A549 (cell line): Measurements from ENCODE around the gene TTI1. TPM values are rescaled to one million over a fixed set of nuclear protein-coding genes. Genes with fewer than 3 reads are reported as not detected.

Source experiments
- ATAC-seq, 2 experiments: fragments of 200-7000 bp in 1 of 2; fragments of >200 bp in 1 of 2; cut with Nextera tagmentation in 1 of 2; cut with Tn5 transposase in 1 of 2; 3 replicates each; pipeline versions ENCODE4 v1.8.0 to v1.9.1; 2018 to 2020; ENCODE audit warnings: mild to moderate bottlenecking in 1 of 2, moderate library complexity in 1 of 2
- CTCF ChIA-PET: fragments of 300-600 bp; sonication (Branson Sonifier 250); formaldehyde crosslinking; extraction: SDS; loops from one replicate; lab custom pipeline; 2021; ENCODE audit warnings: antibody characterized with exemption, inconsistent platforms; lab: Yijun Ruan, JAX
- POLR2A ChIA-PET: fragments of 350-600 bp; formaldehyde crosslinking; extraction: SDS; loops from one replicate; lab custom pipeline; 2021; ENCODE audit warnings: antibody characterized with exemption, inconsistent platforms; lab: Yijun Ruan, JAX
- DNase-seq, 2 experiments: peaks; one replicate each; pipeline versions ENCODE4 v3.0.0 to v3.0.0-alpha.2; 2011 to 2016; ENCODE audit warnings: low read depth in 1 of 2, low spot score in 1 of 2
- FAIRE-seq: peaks from 2 replicates; lab custom pipeline; 2011; peaks lifted over from hg19 to GRCh38; lab: Jason Lieb, UNC
- H3K27ac ChIP-seq, 2 experiments: fragments of >200 bp; sonication (Bioruptor Twin); formaldehyde crosslinking; 3 replicates each; pipeline ENCODE4 v1.5.1; 2016 to 2017
- H3K4me1 ChIP-seq: fragments of >200 bp; sonication (Bioruptor Twin); formaldehyde crosslinking; 3 replicates; pipeline ENCODE4 v1.6.1; 2016
- H3K4me2 ChIP-seq: fragments of >200 bp; sonication (Bioruptor Twin); formaldehyde crosslinking; 3 replicates; pipeline ENCODE4 v1.6.1; 2016
- H3K4me3 ChIP-seq: fragments of >200 bp; sonication (Bioruptor Twin); formaldehyde crosslinking; 3 replicates; pipeline ENCODE4 v1.5.1; 2016
- H3K9me3 ChIP-seq: fragments of >200 bp; sonication (Bioruptor Twin); formaldehyde crosslinking; 3 replicates; pipeline ENCODE4 v1.6.1; 2016
- CBX8 ChIP-seq: fragments of 200-600 bp; sonication (generic); IDR thresholded peaks from 2 replicates; pipeline ENCODE4 v1.6.1; 2016
- CEBPB ChIP-seq, 2 experiments: fragments of >200 bp in 1 of 2; sonication (Bioruptor Twin) in 1 of 2; formaldehyde crosslinking in 1 of 2; IDR thresholded peaks; 2 replicates each; pipeline ENCODE4 v1.6.1; 2012 to 2016
- CHD2 ChIP-seq: fragments of 150-350 bp; IDR thresholded peaks from 2 replicates; pipeline ENCODE4 v1.6.1; 2014; ENCODE audit warnings: low read length; ENCODE audit not compliant: partially characterized antibody
- ESRRA ChIP-seq: fragments of 150-350 bp; IDR thresholded peaks from 2 replicates; pipeline ENCODE4 v1.6.1; 2014; ENCODE audit warnings: mild to moderate bottlenecking, low read length, borderline replicate concordance
- FOSL2 ChIP-seq, 2 experiments: fragments of 450-650 bp in 1 of 2; fragments of >200 bp in 1 of 2; sonication (Bioruptor Twin) in 1 of 2; formaldehyde crosslinking; IDR thresholded peaks; 2 replicates each; pipeline versions ENCODE4 v1.5.0 to v1.6.1; 2016 to 2020; ENCODE audit warnings: mild to moderate bottlenecking in 1 of 2, moderate library complexity in 1 of 2
- FOXS1 ChIP-seq: fragments of 250-450 bp; sonication (Bioruptor Pico); IDR thresholded peaks from 2 replicates; pipeline ENCODE4 v1.5.0; 2020; ENCODE audit warnings: mild to moderate bottlenecking, moderate library complexity
- HOXB13 ChIP-seq: fragments of 250-450 bp; sonication (Bioruptor Pico); IDR thresholded peaks from 2 replicates; pipeline ENCODE4 v1.5.0; 2020; ENCODE audit warnings: low read depth, mild to moderate bottlenecking, moderate library complexity
- HOXB5 ChIP-seq: fragments of 250-450 bp; sonication (Bioruptor Pico); IDR thresholded peaks from 2 replicates; pipeline ENCODE4 v1.5.0; 2020; ENCODE audit warnings: mild to moderate bottlenecking, moderate library complexity
- JUN ChIP-seq, 2 experiments: fragments of >200 bp; sonication (Bioruptor Twin); formaldehyde crosslinking; IDR thresholded peaks; 2 replicates in 1 of 2; 3 replicates in 1 of 2; pipeline ENCODE4 v1.6.1; 2016 to 2017
- MAZ ChIP-seq: fragments of 150-350 bp; IDR thresholded peaks from 2 replicates; pipeline ENCODE4 v1.6.1; 2014; ENCODE audit warnings: antibody characterized with exemption, low read depth, low read length, borderline replicate concordance
- PHF8 ChIP-seq: fragments of 200-600 bp; sonication (generic); IDR thresholded peaks from 2 replicates; pipeline ENCODE4 v1.6.1; 2016; ENCODE audit warnings: low read depth, mild to moderate bottlenecking, antibody characterized with exemption, moderate library complexity, borderline replicate concordance
- RAD21 ChIP-seq, 2 experiments: fragments of >200 bp in 1 of 2; sonication (Bioruptor Twin) in 1 of 2; formaldehyde crosslinking in 1 of 2; IDR thresholded peaks in 1 of 2; conservative IDR thresholded peaks in 1 of 2; 2 replicates in 1 of 2; 3 replicates in 1 of 2; pipeline ENCODE4 v1.6.1; 2012 to 2018; ENCODE audit warnings: inconsistent platforms in 1 of 2
- SMC3 ChIP-seq: fragments of >200 bp; sonication (Bioruptor Twin); formaldehyde crosslinking; IDR thresholded peaks from 3 replicates; pipeline ENCODE4 v1.6.1; 2018; ENCODE audit warnings: inconsistent platforms
- TFCP2L1 ChIP-seq: fragments of 250-450 bp; sonication (Bioruptor Pico); IDR thresholded peaks from 2 replicates; pipeline ENCODE4 v1.5.0; 2021; ENCODE audit warnings: mild to moderate bottlenecking
- ZC3H11A ChIP-seq: fragments of 450-650 bp; IDR thresholded peaks from 2 replicates; pipeline ENCODE4 v1.6.1; 2014; ENCODE audit warnings: antibody characterized with exemption, mild to moderate bottlenecking
- ZFP36 ChIP-seq: fragments of 450-650 bp; IDR thresholded peaks from 2 replicates; pipeline ENCODE4 v1.6.1; 2014; ENCODE audit warnings: borderline replicate concordance; ENCODE audit not compliant: partially characterized antibody
- ZSCAN20 ChIP-seq: fragments of 250-450 bp; sonication (Bioruptor Pico); IDR thresholded peaks from 2 replicates; pipeline ENCODE4 v1.8.0; 2022; ENCODE audit warnings: mild to moderate bottlenecking, moderate library complexity
- WGBS: methylation state at CpG from one replicate; pipeline ENCODE4 v1.1.6; 2017; ENCODE audit errors: missing lambda C conversion rate; 5-methylcytosine and 5-hydroxymethylcytosine counted together
- polyA plus RNA-seq, 4 experiments: library from polyadenylated mRNA; depleted of rRNA in 3 of 4; stranded (reverse); fragments of >200 nt; fragmentation: RNase III in 1 of 4; extraction: RNeasy Plus Mini Kit Qiagen cat#74134 plus additional on column Dnase treatment in 1 of 4; gene quantifications; 2 replicates in 3 of 4; 3 replicates in 1 of 4; pipeline ENCODE4 v1.2.3, GENCODE V29; 2011 to 2017
- TF ChIP-seq, protein P1 (sequence below): fragments of 450-650 bp; IDR thresholded peaks from 2 replicates; pipeline ENCODE4 v1.6.1; 2014; ENCODE audit warnings: antibody characterized with exemption
- TF ChIP-seq, protein P2 (sequence below): fragments of >200 bp; sonication (Bioruptor Twin); formaldehyde crosslinking; IDR thresholded peaks from 3 replicates; pipeline ENCODE4 v1.5.1; 2016

Gene TTI1
- polyA plus RNA-seq, 2 of the 4 experiments (the other 2 are of a cell fraction) = 20.6 to 27.9 TPM

DNA sequence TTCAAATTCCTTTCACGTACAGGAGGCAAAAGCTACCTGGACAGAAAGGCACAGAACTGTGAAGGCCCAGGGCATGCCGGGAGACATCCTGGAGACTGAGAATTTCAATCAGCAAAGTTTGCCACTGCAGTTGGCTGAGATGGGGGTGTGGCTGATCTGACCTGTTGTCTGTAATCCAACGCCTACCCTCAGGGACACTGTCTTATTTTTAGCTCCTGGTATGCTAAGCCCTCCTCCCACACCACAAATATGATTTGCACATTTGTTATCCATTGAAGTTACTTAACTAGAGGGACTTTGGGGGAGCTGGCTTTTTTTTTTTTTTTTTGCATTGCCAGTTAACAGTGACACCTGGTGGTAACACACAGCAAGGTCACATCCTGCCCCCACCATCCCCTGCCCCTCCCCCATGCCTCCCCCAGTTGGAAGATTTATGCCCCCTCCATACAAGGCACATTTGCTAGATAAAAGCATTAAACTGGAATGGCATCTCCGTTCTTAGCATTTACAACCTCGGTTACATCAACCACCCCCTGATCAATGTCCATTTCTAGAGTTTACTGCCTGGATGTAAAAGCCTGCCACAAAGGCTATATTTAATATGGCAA is 40.4 kb downstream of the TTI1 start:
- TF ChIP-seq ESRRA (no peak), FOSL2 (IDR thresholded peaks at IDR 0.05) (no peak), FOSL2 (CRISPR knock-in tag; IDR thresholded peaks at IDR 0.05) (no peak), ZSCAN20 (CRISPR knock-in tag) (no peak), RAD21 (conservative IDR thresholded peaks at IDR 0.05 in 1 of 2, IDR thresholded peaks at IDR 0.05 in 1 of 2) (peak; percentile 37 to 77), HOXB5 (CRISPR knock-in tag) (no peak), PHF8 (no peak), TFCP2L1 (CRISPR knock-in tag) (no peak), CBX8 (no peak), CEBPB (IDR thresholded peaks at IDR 0.05) (no peak), MAZ (peak; percentile 36; the same call in 1 of the 2 replicates), ZFP36 (no peak), SMC3 (peak; percentile 83), JUN (IDR thresholded peaks at IDR 0.05) (no peak)
- TF ChIP-seq, protein P1, sequence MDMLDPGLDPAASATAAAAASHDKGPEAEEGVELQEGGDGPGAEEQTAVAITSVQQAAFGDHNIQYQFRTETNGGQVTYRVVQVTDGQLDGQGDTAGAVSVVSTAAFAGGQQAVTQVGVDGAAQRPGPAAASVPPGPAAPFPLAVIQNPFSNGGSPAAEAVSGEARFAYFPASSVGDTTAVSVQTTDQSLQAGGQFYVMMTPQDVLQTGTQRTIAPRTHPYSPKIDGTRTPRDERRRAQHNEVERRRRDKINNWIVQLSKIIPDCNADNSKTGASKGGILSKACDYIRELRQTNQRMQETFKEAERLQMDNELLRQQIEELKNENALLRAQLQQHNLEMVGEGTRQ = no peak
- TF ChIP-seq, protein P2, sequence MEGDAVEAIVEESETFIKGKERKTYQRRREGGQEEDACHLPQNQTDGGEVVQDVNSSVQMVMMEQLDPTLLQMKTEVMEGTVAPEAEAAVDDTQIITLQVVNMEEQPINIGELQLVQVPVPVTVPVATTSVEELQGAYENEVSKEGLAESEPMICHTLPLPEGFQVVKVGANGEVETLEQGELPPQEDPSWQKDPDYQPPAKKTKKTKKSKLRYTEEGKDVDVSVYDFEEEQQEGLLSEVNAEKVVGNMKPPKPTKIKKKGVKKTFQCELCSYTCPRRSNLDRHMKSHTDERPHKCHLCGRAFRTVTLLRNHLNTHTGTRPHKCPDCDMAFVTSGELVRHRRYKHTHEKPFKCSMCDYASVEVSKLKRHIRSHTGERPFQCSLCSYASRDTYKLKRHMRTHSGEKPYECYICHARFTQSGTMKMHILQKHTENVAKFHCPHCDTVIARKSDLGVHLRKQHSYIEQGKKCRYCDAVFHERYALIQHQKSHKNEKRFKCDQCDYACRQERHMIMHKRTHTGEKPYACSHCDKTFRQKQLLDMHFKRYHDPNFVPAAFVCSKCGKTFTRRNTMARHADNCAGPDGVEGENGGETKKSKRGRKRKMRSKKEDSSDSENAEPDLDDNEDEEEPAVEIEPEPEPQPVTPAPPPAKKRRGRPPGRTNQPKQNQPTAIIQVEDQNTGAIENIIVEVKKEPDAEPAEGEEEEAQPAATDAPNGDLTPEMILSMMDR = peak; percentile 69
- H3K4me3 ChIP-seq = no peak overlapping the region
- FAIRE-seq = no peak
- ATAC-seq = peak in 1 of 2 experiments; percentile 48; a peak in 3 of 6 replicates
- no peak overlapping the region for H3K4me2 ChIP-seq
- H3K9me3 ChIP-seq = no peaks in the 10 kb centered on the region
- peaks cover 53% of the 10 kb centered on the region for H3K4me1 ChIP-seq
- POLR2A ChIA-PET = interaction anchor here (0.6 to 1.2 kb wide), 5 partner anchors 40 to 162 kb away, joined by 3 to 4 read pairs (median 3); partner anchors contain the start of genes RPRD1B and TTI1
- WGBS = 58% methylated on average over 5 of the region's 5 CpGs
- peak overlapping the region in 1 of 2 experiments; percentile 55; a peak in 1 of 6 replicates for H3K27ac ChIP-seq
- CTCF ChIA-PET = interaction anchor here (0.6 to 5.2 kb wide), 23 partner anchors 9 to 886 kb away, joined by 3 to 41 read pairs (median 5); partner anchors contain the start of gene VSTM2L
- DNase-seq = peak; percentile 34 to 51

DNA sequence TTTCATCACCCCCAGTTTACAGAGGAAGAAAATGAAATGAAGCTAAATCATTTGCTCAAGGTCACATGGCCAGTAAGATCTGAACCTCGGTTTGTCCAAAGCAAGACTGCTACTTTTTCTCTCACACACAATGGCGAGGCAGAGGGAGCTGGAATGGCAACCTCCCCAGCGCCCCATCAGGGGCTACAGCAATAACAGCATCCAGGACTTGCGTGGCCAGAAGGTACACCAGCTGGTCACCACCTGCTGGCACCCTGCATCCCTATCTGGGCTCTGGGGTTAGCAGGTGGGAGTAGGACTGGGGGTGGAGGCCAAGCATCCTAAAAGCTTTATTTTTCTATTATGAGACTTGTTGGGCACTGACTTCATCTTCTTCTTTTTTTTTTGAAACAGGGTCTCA is 41.3 kb downstream of the TTI1 start:
- 93% methylated on average over 4 of the region's 4 CpGs for WGBS
- no peak for DNase-seq
- POLR2A ChIA-PET = interaction anchor here (1.2 kb wide), 1 partner anchor 41 kb away, joined by 3 read pairs; the partner anchor contains the start of genes RPRD1B and TTI1
- H3K27ac ChIP-seq = peak overlapping the region in 1 of 2 experiments; percentile 50; a peak in 1 of 6 replicates
- no peak for ATAC-seq
- TF ChIP-seq HOXB13 (no peak), CHD2 (no peak), ZC3H11A (no peak), FOXS1 (CRISPR knock-in tag) (no peak), CBX8 (no peak), TFCP2L1 (CRISPR knock-in tag) (no peak)
- H3K4me1 ChIP-seq = peaks cover 63% of the 10 kb centered on the region
- CTCF ChIA-PET = interaction anchor here (0.6 to 5.2 kb wide), 14 partner anchors 8 to 428 kb away, joined by 3 to 41 read pairs (median 6); partner anchors contain the start of gene VSTM2L
- no peak overlapping the region for H3K4me2 ChIP-seq
- H3K9me3 ChIP-seq = no peaks in the 10 kb centered on the region
- no peak for FAIRE-seq
- no peak overlapping the region for H3K4me3 ChIP-seq
